DND-41 (cell line): ENCODE measurements around the gene CDK19.

Experiments
- CTCF ChIP-seq: IDR thresholded peaks from 2 replicates; pipeline ENCODE4 v1.5.1; 2012; ENCODE audit warnings: borderline replicate concordance, low read length, moderate library complexity, mild to moderate bottlenecking; ENCODE audit not compliant: poor library complexity, severe bottlenecking; ENCODE audit errors: extremely low read depth
- EZH2 ChIP-seq: IDR thresholded peaks from 3 replicates; pipeline ENCODE4 v1.6.1; 2012; ENCODE audit warnings: borderline replicate concordance, low read depth, mild to moderate bottlenecking, moderate library complexity, low read length, inconsistent platforms; ENCODE audit not compliant: severe bottlenecking

- TF ChIP-seq CTCF (no peak), EZH2 (no peak)
Observed at GRCh38 chr6:110609101-110609500, 206.2 kb downstream of the CDK19 start.
